HepG2 (cell line): Measurements from ENCODE around the gene WDR87. TPM values are rescaled to one million over a fixed set of nuclear protein-coding genes. Genes with fewer than 3 reads are reported as not detected.
A peak's percentile ranks its signal among the peaks of the same experiment; 100 is the strongest.

Experiments
- BORCS8-MEF2B ChIP-seq: sonication (generic); formaldehyde crosslinking; IDR thresholded peaks from 2 replicates; pipeline ENCODE4 v1.8.0; 2022; ENCODE audit warnings: mild to moderate bottlenecking, missing genetic modification reagents
- HHEX ChIP-seq: IDR thresholded peaks from 2 replicates; pipeline ENCODE4 v1.6.1; 2016; ENCODE audit warnings: control low read depth
- HNF1B ChIP-seq: sonication (generic); formaldehyde crosslinking; IDR thresholded peaks from 2 replicates; pipeline ENCODE4 v1.5.1; 2020; ENCODE audit warnings: mild to moderate bottlenecking, moderate library complexity, missing genetic modification reagents
- HNRNPL ChIP-seq: fragments of 200-400 bp; formaldehyde crosslinking; IDR thresholded peaks from 2 replicates; pipeline ENCODE4 v1.6.1; 2017; ENCODE audit warnings: mild to moderate bottlenecking, low read depth, low read length
- MAZ ChIP-seq, 2 experiments: sonication (generic) in 1 of 2; formaldehyde crosslinking in 1 of 2; IDR thresholded peaks; 2 replicates each; pipeline versions ENCODE4 v1.5.0 to v1.6.1; 2012 to 2020; ENCODE audit warnings: low read depth in 2 of 2, mild to moderate bottlenecking in 2 of 2, borderline replicate concordance in 1 of 2, improper control_type of control experiment in 1 of 2, low read length in 1 of 2, missing genetic modification reagents in 1 of 2, moderate library complexity in 1 of 2
- NFAT5 ChIP-seq: sonication (generic); formaldehyde crosslinking; IDR thresholded peaks from 2 replicates; pipeline ENCODE4 v1.4.0; 2020; ENCODE audit warnings: missing genetic modification reagents
- PAX8 ChIP-seq: sonication (generic); formaldehyde crosslinking; IDR thresholded peaks from 2 replicates; pipeline ENCODE4 v1.8.0; 2022; ENCODE audit warnings: mild to moderate bottlenecking, missing genetic modification reagents, borderline replicate concordance
- RFX5 ChIP-seq: IDR thresholded peaks from 2 replicates; pipeline ENCODE4 v1.6.1; 2011; ENCODE audit warnings: low read depth, low read length, improper control_type of control experiment
- RXRB ChIP-seq: IDR thresholded peaks from 2 replicates; pipeline ENCODE4 v1.6.1; 2016; ENCODE audit warnings: borderline replicate concordance, missing genetic modification reagents, missing compliant biosample characterization
- TCF12 ChIP-seq, 2 experiments: fragments of 450-650 bp in 1 of 2; sonication (generic) in 1 of 2; formaldehyde crosslinking in 1 of 2; IDR thresholded peaks; 2 replicates each; pipeline versions ENCODE4 v1.6.1 to v1.8.0; 2017 to 2022; ENCODE audit warnings: antibody characterized with exemption in 1 of 2, mild to moderate bottlenecking in 1 of 2, missing genetic modification reagents in 1 of 2, moderate library complexity in 1 of 2
- TRAFD1 ChIP-seq: sonication (generic); formaldehyde crosslinking; IDR thresholded peaks from 2 replicates; pipeline ENCODE4 v1.5.1; 2020; ENCODE audit warnings: missing genetic modification reagents, mild to moderate bottlenecking, borderline replicate concordance
- ZNF253 ChIP-seq: sonication (generic); formaldehyde crosslinking; IDR thresholded peaks from 2 replicates; pipeline ENCODE4 v1.8.0; 2022; ENCODE audit warnings: mild to moderate bottlenecking, missing genetic modification reagents, borderline replicate concordance
- ZNF263 ChIP-seq: sonication (generic); formaldehyde crosslinking; IDR thresholded peaks from 2 replicates; pipeline ENCODE4 v1.4.0; 2020; ENCODE audit warnings: missing genetic modification reagents
- ZNF276 ChIP-seq: sonication (generic); formaldehyde crosslinking; IDR thresholded peaks from 2 replicates; pipeline ENCODE4 v1.4.0; 2020; ENCODE audit warnings: mild to moderate bottlenecking, low read depth, missing genetic modification reagents
- ZNF44 ChIP-seq: sonication (generic); formaldehyde crosslinking; IDR thresholded peaks from 2 replicates; pipeline ENCODE4 v1.5.1; 2020; ENCODE audit warnings: mild to moderate bottlenecking, missing genetic modification reagents
- ZNF562 ChIP-seq: sonication (generic); formaldehyde crosslinking; IDR thresholded peaks from 2 replicates; pipeline ENCODE4 v1.8.0; 2022; ENCODE audit warnings: missing genetic modification reagents, borderline replicate concordance
- ZNF772 ChIP-seq: sonication (generic); formaldehyde crosslinking; IDR thresholded peaks from 2 replicates; pipeline ENCODE4 v1.5.0; 2020; ENCODE audit warnings: mild to moderate bottlenecking, missing genetic modification reagents
- ZNF83 ChIP-seq: sonication (generic); formaldehyde crosslinking; IDR thresholded peaks from 2 replicates; pipeline ENCODE4 v1.4.0; 2020; ENCODE audit warnings: missing genetic modification reagents, mild to moderate bottlenecking, borderline replicate concordance
- ZSCAN25 ChIP-seq: sonication (generic); formaldehyde crosslinking; IDR thresholded peaks from 2 replicates; pipeline ENCODE4 v1.8.0; 2022; ENCODE audit warnings: mild to moderate bottlenecking, missing genetic modification reagents
- polyA plus RNA-seq, 8 experiments: library from polyadenylated mRNA; depleted of rRNA in 3 of 8; stranded (reverse) in 7 of 8; unstranded in 1 of 8; fragments of >200 nt; fragmentation: Illumina TruSeq in 4 of 8; extraction: Trizol in 4 of 8; gene quantifications; 2 replicates each; pipeline versions ENCODE4 v1.2.1 to v1.2.3, GENCODE V29; 2011 to 2016; ENCODE audit warnings: low read depth in 4 of 8, missing spikeins in 1 of 8, mixed read lengths in 1 of 8; ENCODE audit not compliant: insufficient read depth in 1 of 8
- total RNA-seq, 5 experiments: library from RNA; depleted of rRNA; stranded (reverse); fragments of >200 nt; fragmentation: Illumina TruSeq; extraction: Trizol; gene quantifications; 2 replicates each; pipeline ENCODE4 v1.2.3, GENCODE V29; 2016; ENCODE audit warnings: low read depth in 1 of 5

The WDR87 gene
- total and polyA plus RNA-seq, 2 of the 13 experiments (the other 11 are each of a cell fraction or from before 2014, with no cell fraction given), result not detected

- TF ChIP-seq MAZ (IDR thresholded peaks at IDR 0.05; ENCODE audit: borderline replicate concordance, low read depth, low read length), result no peak
- TF ChIP-seq MAZ (CRISPR knock-in tag; IDR thresholded peaks at IDR 0.05; ENCODE audit: low read depth), result 0 out of 2 replicates have a peak, but pooled peaks have one; percentile 33
- no peak for TF ChIP-seq TCF12 (IDR thresholded peaks at IDR 0.05)
- TF ChIP-seq TCF12 (CRISPR knock-in tag; IDR thresholded peaks at IDR 0.05), result no peak
- no peak for TF ChIP-seq NFAT5 (CRISPR knock-in tag)
- peak; percentile 43; the same call in 1 of the 2 replicates for TF ChIP-seq HHEX (CRISPR knock-in tag)
- TF ChIP-seq ZNF562, result no peak
- TF ChIP-seq ZSCAN25, result no peak
- no peak for TF ChIP-seq ZNF772 (CRISPR knock-in tag)
- TF ChIP-seq TRAFD1 (CRISPR knock-in tag), result no peak
- TF ChIP-seq RXRB (CRISPR knock-in tag), result peak; percentile 60; the same call in 1 of the 2 replicates
- peak; percentile 46 for TF ChIP-seq HNF1B
- no peak for TF ChIP-seq RFX5
- no peak for TF ChIP-seq ZNF253 (CRISPR knock-in tag)
- no peak for TF ChIP-seq ZNF263 (CRISPR knock-in tag)
- TF ChIP-seq BORCS8-MEF2B (CRISPR knock-in tag), result no peak
- no peak for TF ChIP-seq HNRNPL
- TF ChIP-seq PAX8 (CRISPR knock-in tag), result no peak
- no peak for TF ChIP-seq ZNF83
- no peak for TF ChIP-seq ZNF276 (CRISPR knock-in tag)
- TF ChIP-seq ZNF44, result no peak
These were observed 31.6 kb downstream of the WDR87 start (continued) for GRCh38 chr19:37874784-37875183.
